Stimulated activated naive CD8-positive, alpha-beta T cell treated with anti-CD3 and anti-CD28 coated beads, Interleukin-15, Interleukin-2, amounts not matched to agents 100 ng/mL and 50 ng/mL, for 24 hours (primary cell): ENCODE measurements around the gene LRP1.

Source experiments
- H3K27ac Mint-ChIP-seq: one replicate; pipeline ENCODE4 v1.8.0; 2021; ENCODE audit warnings: mild to moderate bottlenecking, mixed read lengths
- H3K27me3 Mint-ChIP-seq: one replicate; pipeline ENCODE4 v1.8.0; 2021; ENCODE audit warnings: mixed read lengths
- H3K36me3 Mint-ChIP-seq: one replicate; pipeline ENCODE4 v1.8.0; 2021; ENCODE audit warnings: low read depth, mixed read lengths
- H3K4me1 Mint-ChIP-seq: one replicate; pipeline ENCODE4 v1.8.0; 2021; ENCODE audit warnings: low read depth, mixed read lengths
- H3K4me3 Mint-ChIP-seq: one replicate; pipeline ENCODE4 v1.8.0; 2021; ENCODE audit warnings: mild to moderate bottlenecking, mixed read lengths
- H3K9me3 Mint-ChIP-seq: one replicate; pipeline ENCODE4 v1.8.0; 2021; ENCODE audit warnings: mixed read lengths

LRP1 gene

GRCh38 chr12:57203201-57203600 lies 74.9 kb downstream of the LRP1 start:
- Mint-ChIP-seq H3K4me1 (no peaks in the 10 kb centered on the region), H3K4me3 (no peak overlapping the region), H3K36me3 (no peaks in the 10 kb centered on the region), H3K27me3 (no peaks in the 10 kb centered on the region), H3K27ac (no peak overlapping the region), H3K9me3 (no peaks in the 10 kb centered on the region)

GRCh38 chr12:57203791-57204190 lies 75.5 kb downstream of the LRP1 start:
- Mint-ChIP-seq H3K27ac (no peak overlapping the region), H3K27me3 (no peaks in the 10 kb centered on the region), H3K4me3 (no peak overlapping the region), H3K36me3 (no peaks in the 10 kb centered on the region), H3K4me1 (no peaks in the 10 kb centered on the region), H3K9me3 (no peaks in the 10 kb centered on the region)

GRCh38 chr12:57204454-57204853 lies 76.2 kb downstream of the LRP1 start:
- Mint-ChIP-seq H3K4me3 (no peak overlapping the region), H3K27me3 (no peaks in the 10 kb centered on the region), H3K4me1 (no peaks in the 10 kb centered on the region), H3K9me3 (no peaks in the 10 kb centered on the region), H3K27ac (no peak overlapping the region), H3K36me3 (no peaks in the 10 kb centered on the region)

- Mint-ChIP-seq H3K4me3 (no peak overlapping the region), H3K4me1 (no peaks in the 10 kb centered on the region), H3K27me3 (no peaks in the 10 kb centered on the region), H3K36me3 (no peaks in the 10 kb centered on the region), H3K27ac (no peak overlapping the region), H3K9me3 (no peaks in the 10 kb centered on the region)
These were observed 76.9 kb downstream of the LRP1 start for GRCh38 chr12:57205186-57205585.

GRCh38 chr12:57205931-57206330 lies 77.6 kb downstream of the LRP1 start:
- H3K27me3 Mint-ChIP-seq, result no peaks in the 10 kb centered on the region
- no peak overlapping the region for H3K27ac Mint-ChIP-seq

GRCh38 chr12:57207731-57208630 lies 79.7 kb downstream of the LRP1 start:
- Mint-ChIP-seq H3K4me1 (no peaks in the 10 kb centered on the region), H3K9me3 (no peaks in the 10 kb centered on the region), H3K4me3 (no peak overlapping the region), H3K36me3 (no peaks in the 10 kb centered on the region), H3K27me3 (no peaks in the 10 kb centered on the region), H3K27ac (no peak overlapping the region)

More at GRCh38 chr12:57205931-57206330, 77.6 kb downstream of the LRP1 start:
- no peak overlapping the region for H3K4me3 Mint-ChIP-seq
- H3K9me3 Mint-ChIP-seq, result no peaks in the 10 kb centered on the region
- no peaks in the 10 kb centered on the region for H3K36me3 Mint-ChIP-seq
- no peaks in the 10 kb centered on the region for H3K4me1 Mint-ChIP-seq

GRCh38 chr12:57208631-57209282 lies 80.5 kb downstream of the LRP1 start:
- H3K9me3 Mint-ChIP-seq, result no peaks in the 10 kb centered on the region
- H3K4me1 Mint-ChIP-seq, result peaks cover 6% of the 10 kb centered on the region
- no peak overlapping the region for H3K27ac Mint-ChIP-seq
- H3K36me3 Mint-ChIP-seq, result no peaks in the 10 kb centered on the region
- H3K4me3 Mint-ChIP-seq, result no peak overlapping the region
- peaks cover 5% of the 10 kb centered on the region for H3K27me3 Mint-ChIP-seq

GRCh38 chr12:57209916-57210315 lies 81.6 kb downstream of the LRP1 start:
- H3K9me3 Mint-ChIP-seq, result no peaks in the 10 kb centered on the region
- H3K27me3 Mint-ChIP-seq, result peaks cover 17% of the 10 kb centered on the region
- H3K36me3 Mint-ChIP-seq, result no peaks in the 10 kb centered on the region
- no peak overlapping the region for H3K4me3 Mint-ChIP-seq
- H3K4me1 Mint-ChIP-seq, result peaks cover 18% of the 10 kb centered on the region
- no peak overlapping the region for H3K27ac Mint-ChIP-seq

GRCh38 chr12:57210461-57210860 lies 82.2 kb downstream of the LRP1 start:
- no peak overlapping the region for H3K4me3 Mint-ChIP-seq
- no peaks in the 10 kb centered on the region for H3K9me3 Mint-ChIP-seq
- H3K27ac Mint-ChIP-seq, result no peak overlapping the region

GRCh38 chr12:57210926-57211692 lies 82.8 kb downstream of the LRP1 start:
- peaks cover 29% of the 10 kb centered on the region for H3K27me3 Mint-ChIP-seq
- H3K4me1 Mint-ChIP-seq, result peaks cover 29% of the 10 kb centered on the region
- H3K4me3 Mint-ChIP-seq, result no peak overlapping the region
- no peaks in the 10 kb centered on the region for H3K9me3 Mint-ChIP-seq
- no peaks in the 10 kb centered on the region for H3K36me3 Mint-ChIP-seq
- H3K27ac Mint-ChIP-seq, result no peak overlapping the region

More at GRCh38 chr12:57210461-57210860, 82.2 kb downstream of the LRP1 start:
- Mint-ChIP-seq H3K27me3 (peaks cover 23% of the 10 kb centered on the region), H3K4me1 (peaks cover 23% of the 10 kb centered on the region), H3K36me3 (no peaks in the 10 kb centered on the region)

- no peak overlapping the region for H3K27ac Mint-ChIP-seq
These were observed 83.8 kb downstream of the LRP1 start for GRCh38 chr12:57211791-57212700.

GRCh38 chr12:57212701-57213057 lies 84.4 kb downstream of the LRP1 start:
- Mint-ChIP-seq H3K9me3 (no peaks in the 10 kb centered on the region), H3K4me3 (no peak overlapping the region), H3K36me3 (no peaks in the 10 kb centered on the region), H3K4me1 (peaks cover 34% of the 10 kb centered on the region), H3K27ac (no peak overlapping the region), H3K27me3 (peaks cover 35% of the 10 kb centered on the region)

More at GRCh38 chr12:57211791-57212700, 83.8 kb downstream of the LRP1 start:
- H3K36me3 Mint-ChIP-seq, result no peaks in the 10 kb centered on the region
- peaks cover 29% of the 10 kb centered on the region for H3K4me1 Mint-ChIP-seq
- peaks cover 29% of the 10 kb centered on the region for H3K27me3 Mint-ChIP-seq
- no peak overlapping the region for H3K4me3 Mint-ChIP-seq
- H3K9me3 Mint-ChIP-seq, result no peaks in the 10 kb centered on the region

- no peak overlapping the region for H3K27ac Mint-ChIP-seq
- H3K4me1 Mint-ChIP-seq, result peaks cover 39% of the 10 kb centered on the region
- H3K9me3 Mint-ChIP-seq, result no peaks in the 10 kb centered on the region
- H3K4me3 Mint-ChIP-seq, result no peak overlapping the region
- H3K27me3 Mint-ChIP-seq, result peaks cover 40% of the 10 kb centered on the region
- no peaks in the 10 kb centered on the region for H3K36me3 Mint-ChIP-seq
These were observed 84.9 kb downstream of the LRP1 start for GRCh38 chr12:57213058-57213715.
